Colonic mucosa (tissue), 4 donors: ENCODE measurements around the gene FPR3. TPM values are rescaled to one million over a fixed set of nuclear protein-coding genes. Genes with fewer than 3 reads are reported as not detected.

Experiments
- DNase-seq: peaks from one replicate; pipeline ENCODE4 v3.0.0-alpha.2; 2020
- H3K27ac ChIP-seq: fragments of 200-600 bp; one replicate; pipeline ENCODE4 v1.8.0; 2021
- H3K27me3 ChIP-seq: fragments of 200-600 bp; one replicate; pipeline ENCODE4 v1.8.0; 2021
- H3K36me3 ChIP-seq: fragments of 200-600 bp; one replicate; pipeline ENCODE4 v1.8.0; 2021
- H3K4me1 ChIP-seq: fragments of 200-600 bp; one replicate; pipeline ENCODE4 v1.8.0; 2021; ENCODE audit warnings: mild to moderate bottlenecking
- H3K4me3 ChIP-seq: fragments of 200-600 bp; one replicate; pipeline ENCODE4 v1.8.0; 2021
- H3K9ac ChIP-seq, 2 donors: one replicate each; pipeline ENCODE4 v1.7.0; 2013; ENCODE audit warnings: control low read depth in 2 of 2, low read depth in 2 of 2, low read length in 2 of 2
- H3K9me3 ChIP-seq: fragments of 200-600 bp; one replicate; pipeline ENCODE4 v1.8.0; 2021
- intact Hi-C: fragments of 100-400 bp; cut with DNase I; formaldehyde crosslinking; loops from one replicate; pipeline ENCODE4 v1.14.1; 2022
- total RNA-seq, 2 donors: library from RNA; stranded (reverse); fragmentation: NEBNext Ultra II Directional in 1 of 2; extraction: Animal tissue kit (Norgen Biotek cat#: 25700) in 1 of 2; gene quantifications; one replicate each; pipeline ENCODE4 v1.2.1, GENCODE V29; 2021
- TF ChIP-seq, protein P1 (sequence below): fragments of 200-600 bp; IDR thresholded peaks from one replicate; pipeline ENCODE4 v1.8.0; 2022; ENCODE audit warnings: antibody characterized with exemption, mild to moderate bottlenecking
- donor health status: healthy.
- donor health status: DM: no; HTN: no; CAD: no.
- donor health status: DM: no; HTN: no; CAD: no.

The FPR3 gene
- total RNA-seq, 2 donors from 2014 or later = 1.3 to 7.1 TPM

DNA sequence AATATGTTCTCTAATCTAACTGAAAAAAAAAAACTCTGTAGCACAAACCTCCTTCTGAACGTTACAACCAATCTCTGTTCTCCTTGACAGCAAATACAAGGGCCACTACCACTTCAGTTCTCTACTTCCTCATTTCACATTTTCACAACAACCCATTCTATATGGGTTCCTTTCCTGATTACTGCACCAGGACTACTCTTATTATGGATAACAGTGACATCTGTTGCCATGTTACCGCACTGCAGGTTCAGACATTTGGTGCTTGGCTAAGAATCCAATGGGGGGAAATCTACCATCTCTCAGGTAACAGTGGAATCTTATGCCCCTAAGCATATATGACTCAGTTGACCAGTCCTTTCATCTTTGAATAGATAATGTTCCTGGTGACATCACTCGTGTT, 11.6 kb upstream of the FPR3 start:
- Histone ChIP-seq H3K4me3 (no peak overlapping the region), H3K9ac (no peak overlapping the region), H3K36me3 (no peaks in the 10 kb centered on the region), H3K27me3 (no peaks in the 10 kb centered on the region), H3K27ac (no peak overlapping the region), H3K4me1 (no peaks in the 10 kb centered on the region), H3K9me3 (no peaks in the 10 kb centered on the region)
- TF ChIP-seq, protein P1, sequence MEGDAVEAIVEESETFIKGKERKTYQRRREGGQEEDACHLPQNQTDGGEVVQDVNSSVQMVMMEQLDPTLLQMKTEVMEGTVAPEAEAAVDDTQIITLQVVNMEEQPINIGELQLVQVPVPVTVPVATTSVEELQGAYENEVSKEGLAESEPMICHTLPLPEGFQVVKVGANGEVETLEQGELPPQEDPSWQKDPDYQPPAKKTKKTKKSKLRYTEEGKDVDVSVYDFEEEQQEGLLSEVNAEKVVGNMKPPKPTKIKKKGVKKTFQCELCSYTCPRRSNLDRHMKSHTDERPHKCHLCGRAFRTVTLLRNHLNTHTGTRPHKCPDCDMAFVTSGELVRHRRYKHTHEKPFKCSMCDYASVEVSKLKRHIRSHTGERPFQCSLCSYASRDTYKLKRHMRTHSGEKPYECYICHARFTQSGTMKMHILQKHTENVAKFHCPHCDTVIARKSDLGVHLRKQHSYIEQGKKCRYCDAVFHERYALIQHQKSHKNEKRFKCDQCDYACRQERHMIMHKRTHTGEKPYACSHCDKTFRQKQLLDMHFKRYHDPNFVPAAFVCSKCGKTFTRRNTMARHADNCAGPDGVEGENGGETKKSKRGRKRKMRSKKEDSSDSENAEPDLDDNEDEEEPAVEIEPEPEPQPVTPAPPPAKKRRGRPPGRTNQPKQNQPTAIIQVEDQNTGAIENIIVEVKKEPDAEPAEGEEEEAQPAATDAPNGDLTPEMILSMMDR = no peak
- intact Hi-C loops = no loop called here
- no peak for DNase-seq

GRCh38 chr19:51784109-51784785, 10.7 kb upstream of the FPR3 start:
- intact Hi-C loops = no loop called here
- DNase-seq = no peak
- Histone ChIP-seq H3K4me1 (no peaks in the 10 kb centered on the region), H3K9ac (no peak overlapping the region), H3K36me3 (no peaks in the 10 kb centered on the region), H3K4me3 (no peak overlapping the region), H3K27ac (no peak overlapping the region), H3K27me3 (no peaks in the 10 kb centered on the region), H3K9me3 (no peaks in the 10 kb centered on the region)
- TF ChIP-seq, protein P1 = no peak

DNA sequence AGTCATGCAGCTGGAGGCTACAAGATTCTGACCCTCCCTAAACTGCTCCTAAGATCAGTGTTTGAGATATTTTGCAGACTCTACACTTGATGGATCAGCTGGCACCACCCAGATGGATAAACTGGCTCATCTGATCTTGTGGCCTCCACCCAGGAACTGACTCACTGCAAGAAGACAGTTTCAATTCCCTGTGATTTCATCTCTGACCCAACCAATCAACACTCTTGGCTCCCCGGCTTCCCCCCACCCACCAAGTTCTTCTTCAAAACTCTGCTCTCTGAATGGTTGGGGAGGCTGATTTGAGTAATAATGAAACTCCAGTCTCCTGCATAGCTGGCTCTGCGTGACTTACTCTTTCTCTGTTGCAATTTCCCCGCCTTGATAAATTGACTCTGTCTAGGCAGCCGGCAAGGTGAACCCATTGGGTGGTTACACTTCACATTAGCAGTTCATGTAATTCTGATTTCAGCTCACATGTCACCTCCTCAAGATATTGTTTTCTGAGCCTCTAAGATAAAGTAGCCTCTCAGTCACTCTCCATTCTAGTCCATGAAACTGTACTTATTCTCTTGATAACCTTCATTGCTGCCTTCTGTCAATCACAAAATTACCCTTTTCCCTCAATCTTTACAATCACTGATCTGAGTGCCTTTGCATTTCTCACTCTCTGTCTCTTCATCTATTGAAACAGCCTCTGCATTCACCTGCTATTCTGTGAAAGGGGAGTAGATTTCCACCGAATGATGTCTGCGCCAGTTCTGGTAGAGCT, 9.9 kb upstream of the FPR3 start:
- no peak overlapping the region for H3K27ac ChIP-seq
- no peaks in the 10 kb centered on the region for H3K4me1 ChIP-seq
- H3K9ac ChIP-seq = no peak overlapping the region
- H3K9me3 ChIP-seq = no peaks in the 10 kb centered on the region
- no peaks in the 10 kb centered on the region for H3K27me3 ChIP-seq
- intact Hi-C loops = no loop called here
- TF ChIP-seq, protein P1 = no peak
- no peaks in the 10 kb centered on the region for H3K36me3 ChIP-seq
- H3K4me3 ChIP-seq = no peak overlapping the region
- DNase-seq = peak; percentile 49

- Histone ChIP-seq H3K4me3 (no peak overlapping the region), H3K4me1 (no peaks in the 10 kb centered on the region), H3K36me3 (no peaks in the 10 kb centered on the region), H3K27ac (no peak overlapping the region), H3K27me3 (no peaks in the 10 kb centered on the region), H3K9me3 (no peaks in the 10 kb centered on the region), H3K9ac (no peak overlapping the region)
- intact Hi-C loops = no loop called here
- DNase-seq = no peak
- TF ChIP-seq, protein P1 = no peak
These were observed 8.1 kb upstream of the FPR3 start for GRCh38 chr19:51786646-51787494.

DNA sequence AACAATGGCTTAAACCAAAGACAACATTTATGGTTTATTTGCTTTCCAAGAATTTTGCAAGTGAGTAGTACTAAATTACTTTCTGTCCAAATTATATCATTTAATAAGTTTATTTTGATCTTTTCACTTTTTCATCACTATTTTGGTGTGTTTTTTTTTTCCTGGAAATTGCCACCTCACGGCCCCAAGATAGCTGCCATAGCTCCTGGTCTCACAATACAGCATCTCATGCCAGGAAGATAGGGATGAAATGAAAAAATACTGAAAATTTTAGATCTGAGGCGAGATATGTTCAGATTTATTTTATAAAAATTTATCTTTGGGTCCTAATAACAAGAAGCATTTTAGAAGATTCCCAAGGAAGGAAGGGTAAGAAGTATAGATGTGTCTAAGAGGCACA, 6.9 kb upstream of the FPR3 start:
- TF ChIP-seq, protein P1 = no peak
- no peaks in the 10 kb centered on the region for H3K9me3 ChIP-seq
- H3K9ac ChIP-seq = no peak overlapping the region
- intact Hi-C loops = no loop called here
- H3K4me1 ChIP-seq = no peaks in the 10 kb centered on the region
- no peak overlapping the region for H3K4me3 ChIP-seq
- no peaks in the 10 kb centered on the region for H3K27me3 ChIP-seq
- no peak overlapping the region for H3K27ac ChIP-seq
- no peaks in the 10 kb centered on the region for H3K36me3 ChIP-seq
- DNase-seq = no peak
